Measurements from ENCODE around the gene PAIP1. TPM values are rescaled to one million over a fixed set of nuclear protein-coding genes. Genes with fewer than 3 reads are reported as not detected.

Gene PAIP1
- total and polyA plus RNA-seq, 7 donors = 99.6 to 202 (median 141) TPM

- H3K4me3 ChIP-seq = no peak overlapping the region
- no peaks in the 10 kb centered on the region for H3K9me3 ChIP-seq
- intact Hi-C loops (cut with DNase I) = no loop called here
- no peaks in the 10 kb centered on the region for H3K27me3 ChIP-seq (ENCODE audit: insufficient read depth in 3 of 3, low read length in 2 of 3)
- no peak overlapping the region for H3K27ac ChIP-seq
- peaks cover 8 to 89% of the 10 kb centered on the region in 2 donors for H3K36me3 ChIP-seq (ENCODE audit: insufficient read depth in 1 of 2, low read depth in 1 of 2)
- H3K4me1 ChIP-seq = peaks cover 26% of the 10 kb centered on the region
- ATAC-seq (no peak), DNase-seq (no peak)
- no peak for TF ChIP-seq CTCF (IDR thresholded peaks at IDR 0.05)
- WGBS, 3 donors = 57 to 70% (median 59%) methylated on average over 5 of the region's 5 CpGs
Observed at GRCh38 chr5:43548358-43548757, 8.5 kb downstream of the PAIP1 start.

GRCh38 chr5:43547532-43547931 is 9.3 kb downstream of the PAIP1 start:
- DNase-seq (no peak), ATAC-seq (no peak)
- H3K27ac ChIP-seq = no peak overlapping the region
- no peaks in the 10 kb centered on the region for H3K27me3 ChIP-seq (ENCODE audit: insufficient read depth in 3 of 3, low read length in 2 of 3)
- TF ChIP-seq CTCF (IDR thresholded peaks at IDR 0.05) = no peak
- 88 to 93% (median 93%) methylated on average over 2 of the region's 2 CpGs for WGBS, 3 donors
- H3K9me3 ChIP-seq = no peaks in the 10 kb centered on the region
- H3K4me3 ChIP-seq = no peak overlapping the region
- intact Hi-C loops (cut with DNase I) = no loop called here
- H3K36me3 ChIP-seq (ENCODE audit: insufficient read depth in 1 of 2, low read depth in 1 of 2) = peaks cover 10 to 89% of the 10 kb centered on the region in 2 donors
- peaks cover 18% of the 10 kb centered on the region for H3K4me1 ChIP-seq

- no peaks in the 10 kb centered on the region for H3K9me3 ChIP-seq
- intact Hi-C loops (cut with DNase I) = no loop called here
- ATAC-seq = no peak
- DNase-seq = no peak
- no peak overlapping the region for H3K4me3 ChIP-seq
- H3K4me1 ChIP-seq = peaks cover 2% of the 10 kb centered on the region
- no peaks in the 10 kb centered on the region for H3K27me3 ChIP-seq (ENCODE audit: insufficient read depth in 3 of 3, low read length in 2 of 3)
- no peak overlapping the region for H3K27ac ChIP-seq
- H3K36me3 ChIP-seq (ENCODE audit: insufficient read depth in 1 of 2, low read depth in 1 of 2) = peaks cover 8 to 92% of the 10 kb centered on the region in 2 donors
- no peak for TF ChIP-seq CTCF (IDR thresholded peaks at IDR 0.05)
Observed at GRCh38 chr5:43543434-43543833, 13.4 kb downstream of the PAIP1 start.

- no peak for ATAC-seq
- no peak for DNase-seq
- intact Hi-C loops (cut with DNase I) = no loop called here
- H3K4me1 ChIP-seq = no peaks in the 10 kb centered on the region
- WGBS, 3 donors = 89 to 92% (median 92%) methylated on average over 6 of the region's 6 CpGs
- H3K9me3 ChIP-seq = no peaks in the 10 kb centered on the region
- H3K27ac ChIP-seq = no peak overlapping the region
- no peak for TF ChIP-seq CTCF (IDR thresholded peaks at IDR 0.05)
- no peaks in the 10 kb centered on the region for H3K27me3 ChIP-seq (ENCODE audit: insufficient read depth in 3 of 3, low read length in 2 of 3)
- no peak overlapping the region for H3K4me3 ChIP-seq
- peaks cover 5 to 95% of the 10 kb centered on the region in 2 donors for H3K36me3 ChIP-seq (ENCODE audit: insufficient read depth in 1 of 2, low read depth in 1 of 2)
Observed at GRCh38 chr5:43540746-43541145, 16.1 kb downstream of the PAIP1 start.

- no peak overlapping the region for H3K4me3 ChIP-seq
- no peaks in the 10 kb centered on the region for H3K4me1 ChIP-seq
- ATAC-seq (no peak), DNase-seq (no peak)
- no peaks in the 10 kb centered on the region for H3K27me3 ChIP-seq (ENCODE audit: insufficient read depth in 3 of 3, low read length in 2 of 3)
- TF ChIP-seq CTCF (IDR thresholded peaks at IDR 0.05) = no peak
- no peak overlapping the region for H3K27ac ChIP-seq
- no peaks in the 10 kb centered on the region for H3K9me3 ChIP-seq
- intact Hi-C loops (cut with DNase I) = no loop called here
- H3K36me3 ChIP-seq (ENCODE audit: insufficient read depth in 1 of 2, low read depth in 1 of 2) = peaks cover 12 to 95% of the 10 kb centered on the region in 2 donors
Observed at GRCh38 chr5:43536972-43537371, 19.9 kb downstream of the PAIP1 start.

All from psoas muscle (tissue), 8 donors.